A673 (cell line): ENCODE results near the gene GP5. TPM values are rescaled to one million over a fixed set of nuclear protein-coding genes. Genes with fewer than 3 reads are reported as not detected.

Source experiments
- BruUV-seq: library from RNA; stranded (reverse); fragments of 400-500 nt; replicated peaks from 2 replicates; lab custom pipeline; 2021; lab: Mats Ljungman, UMichigan
- CTCF ChIA-PET: fragments of 300-600 bp; sonication (Branson Sonifier 250); formaldehyde crosslinking; loops from one replicate; lab custom pipeline; 2022; ENCODE audit warnings: antibody characterized with exemption; lab: Charles Lee
- POLR2A ChIA-PET: fragments of 300-600 bp; sonication (Branson Sonifier 250); formaldehyde crosslinking; loops from one replicate; lab custom pipeline; 2022; ENCODE audit warnings: antibody characterized with exemption; ENCODE audit not compliant: low non-redundant PET; lab: Charles Lee
- DNase-seq: peaks from one replicate; pipeline ENCODE4 v3.0.0-alpha.2; 2015; ENCODE audit warnings: low spot score
- H3K27ac ChIP-seq: fragments of 200-600 bp; sonication (generic); 2 replicates; pipeline ENCODE4 v1.5.1; 2016; ENCODE audit warnings: mixed run types, low read depth, mild to moderate bottlenecking, mixed read lengths, antibody characterized with exemption, low read length; ENCODE audit not compliant: poor library complexity, severe bottlenecking
- H3K27me3 ChIP-seq: fragments of 200-600 bp; sonication (generic); replicated peaks from 2 replicates; pipeline ENCODE4 v1.6.1; 2017; ENCODE audit warnings: mixed run types, low read depth, mild to moderate bottlenecking, mixed read lengths, antibody characterized with exemption, low read length; ENCODE audit not compliant: insufficient read depth, poor library complexity
- H3K36me3 ChIP-seq: fragments of 200-600 bp; sonication (generic); 2 replicates; pipeline ENCODE4 v1.6.1; 2016; ENCODE audit warnings: mixed run types, mild to moderate bottlenecking, mixed read lengths, antibody characterized with exemption, low read length; ENCODE audit not compliant: insufficient read depth, poor library complexity, severe bottlenecking
- H3K4me1 ChIP-seq: fragments of 200-600 bp; sonication (generic); 2 replicates; pipeline ENCODE4 v1.6.1; 2017; ENCODE audit warnings: mixed run types, mild to moderate bottlenecking, mixed read lengths, antibody characterized with exemption, low read length; ENCODE audit not compliant: insufficient read depth, poor library complexity, severe bottlenecking
- H3K4me3 ChIP-seq: fragments of 200-600 bp; sonication (generic); 2 replicates; pipeline ENCODE4 v1.5.1; 2016; ENCODE audit warnings: low read depth, mixed run types, mild to moderate bottlenecking, mixed read lengths, low read length; ENCODE audit not compliant: poor library complexity, severe bottlenecking
- H3K9me3 ChIP-seq: fragments of 200-600 bp; sonication (generic); 2 replicates; pipeline ENCODE4 v1.6.1; 2016; ENCODE audit warnings: mixed run types, low read depth, mild to moderate bottlenecking, mixed read lengths, antibody characterized with exemption, low read length; ENCODE audit not compliant: poor library complexity, severe bottlenecking
- CTCF ChIP-seq: fragments of 300-800, 200-600 bp; sonication (generic); conservative IDR thresholded peaks from 2 replicates; pipeline ENCODE4 v1.5.1; 2017; ENCODE audit warnings: low read depth, mild to moderate bottlenecking, antibody characterized with exemption, low read length, moderate library complexity, mixed read lengths
- EZH2 ChIP-seq: fragments of 200-600 bp; sonication (generic); IDR thresholded peaks from 2 replicates; pipeline ENCODE4 v1.6.1; 2017; ENCODE audit warnings: borderline replicate concordance, low read depth, mild to moderate bottlenecking, mixed read lengths, antibody characterized with exemption, low read length; ENCODE audit not compliant: poor library complexity, severe bottlenecking
- intact Hi-C: fragments of 100-400 bp; cut with micrococcal nuclease; formaldehyde crosslinking; loops from one replicate; pipeline ENCODE4 v1.10.0; 2022; ENCODE audit not compliant: unreplicated experiment
- total RNA-seq: library from RNA; stranded (reverse); gene quantifications from 2 replicates; pipeline ENCODE4 v1.2.3, GENCODE V29; 2021

The GP5 gene
- total RNA-seq, 1 experiment from 2014 or later, result 0.11 TPM

GRCh38 chr3:194404365-194405140, 5.5 kb upstream of the GP5 start:
- ChIA-PET POLR2A (no interaction called here), CTCF (interaction anchor here (0.6 kb wide), 1 partner anchor 10 kb away, joined by 9 read pairs; no protein-coding TSS in a partner anchor)
- TSS peak; percentile 27 for BruUV-seq
- Histone ChIP-seq H3K4me1 (peaks cover 3% of the 10 kb centered on the region), H3K9me3 (no peaks in the 10 kb centered on the region), H3K27ac (no peak overlapping the region), H3K27me3 (no peaks in the 10 kb centered on the region), H3K36me3 (peaks cover 26% of the 10 kb centered on the region), H3K4me3 (no peak overlapping the region)
- intact Hi-C loops, result loop anchor here (1.0 to 2.0 kb wide), 2 partner anchors 60 to 70 kb away; no protein-coding TSS in a partner anchor
- peak; percentile 85 for TF ChIP-seq CTCF
- TF ChIP-seq EZH2, result no peak
- peak; percentile 79 for DNase-seq

GRCh38 chr3:194401868-194402329, 2.8 kb upstream of the GP5 start:
- no peaks in the 10 kb centered on the region for H3K9me3 ChIP-seq
- intact Hi-C loops, result no loop called here
- H3K4me3 ChIP-seq, result no peak overlapping the region
- BruUV-seq, result no TSS peak
- TF ChIP-seq EZH2 (no peak), CTCF (no peak)
- DNase-seq, result no peak
- no peaks in the 10 kb centered on the region for H3K4me1 ChIP-seq
- ChIA-PET POLR2A (no interaction called here), CTCF (interaction anchor here (0.5 kb wide), 1 partner anchor 190 kb away, joined by 3 read pairs; no protein-coding TSS in a partner anchor)
- H3K36me3 ChIP-seq, result peaks cover 20% of the 10 kb centered on the region
- no peaks in the 10 kb centered on the region for H3K27me3 ChIP-seq
- H3K27ac ChIP-seq, result no peak overlapping the region

GRCh38 chr3:194401346-194401745, 2.3 kb upstream of the GP5 start:
- Histone ChIP-seq H3K36me3 (peaks cover 20% of the 10 kb centered on the region), H3K4me3 (no peak overlapping the region), H3K27me3 (no peaks in the 10 kb centered on the region), H3K4me1 (no peaks in the 10 kb centered on the region), H3K27ac (no peak overlapping the region), H3K9me3 (no peaks in the 10 kb centered on the region)
- BruUV-seq, result no TSS peak
- no peak for DNase-seq
- CTCF ChIA-PET, result interaction anchor here (0.5 to 0.7 kb wide), 2 partner anchors 190 to 1116 kb away, joined by 3 to 4 read pairs; no protein-coding TSS in a partner anchor
- TF ChIP-seq CTCF, result no peak
- TF ChIP-seq EZH2, result no peak
- intact Hi-C loops, result no loop called here
- POLR2A ChIA-PET, result interaction anchor here (0.6 kb wide), 1 partner anchor 774 kb away, joined by 5 read pairs; no protein-coding TSS in a partner anchor
